Measurements from ENCODE around the gene PKP2.

DNA sequence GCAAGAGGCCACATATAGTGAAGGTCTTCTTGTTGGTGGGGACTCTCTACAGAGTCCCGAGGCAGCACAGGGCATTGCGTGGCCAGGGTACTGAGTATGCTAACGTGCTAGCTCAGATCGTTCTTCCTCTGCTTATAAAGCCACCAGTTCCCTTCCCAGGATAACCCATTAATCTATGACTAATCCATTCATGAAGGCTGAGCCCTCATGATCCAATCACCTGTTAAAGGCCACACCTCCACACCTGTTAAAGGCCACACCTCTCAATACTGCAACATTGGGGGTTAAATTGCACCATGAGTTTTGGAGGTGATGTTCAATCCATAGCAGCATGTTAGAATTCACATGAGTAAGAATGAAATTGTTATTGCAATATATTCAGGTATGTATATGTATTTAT lies 128.1 kb downstream of the PKP2 start:
- TF ChIP-seq RAD21 (IDR thresholded peaks at IDR 0.05; ENCODE audit: low read depth), result no peak
- no peak for TF ChIP-seq CEBPB (IDR thresholded peaks at IDR 0.05)
- TF ChIP-seq NFIC (IDR thresholded peaks at IDR 0.05), result no peak
- no peak for TF ChIP-seq TAF1 (IDR thresholded peaks at IDR 0.05; ENCODE audit: low read depth)
- TF ChIP-seq TEAD4 (IDR thresholded peaks at IDR 0.05), result no peak
- TF ChIP-seq, protein P1, sequence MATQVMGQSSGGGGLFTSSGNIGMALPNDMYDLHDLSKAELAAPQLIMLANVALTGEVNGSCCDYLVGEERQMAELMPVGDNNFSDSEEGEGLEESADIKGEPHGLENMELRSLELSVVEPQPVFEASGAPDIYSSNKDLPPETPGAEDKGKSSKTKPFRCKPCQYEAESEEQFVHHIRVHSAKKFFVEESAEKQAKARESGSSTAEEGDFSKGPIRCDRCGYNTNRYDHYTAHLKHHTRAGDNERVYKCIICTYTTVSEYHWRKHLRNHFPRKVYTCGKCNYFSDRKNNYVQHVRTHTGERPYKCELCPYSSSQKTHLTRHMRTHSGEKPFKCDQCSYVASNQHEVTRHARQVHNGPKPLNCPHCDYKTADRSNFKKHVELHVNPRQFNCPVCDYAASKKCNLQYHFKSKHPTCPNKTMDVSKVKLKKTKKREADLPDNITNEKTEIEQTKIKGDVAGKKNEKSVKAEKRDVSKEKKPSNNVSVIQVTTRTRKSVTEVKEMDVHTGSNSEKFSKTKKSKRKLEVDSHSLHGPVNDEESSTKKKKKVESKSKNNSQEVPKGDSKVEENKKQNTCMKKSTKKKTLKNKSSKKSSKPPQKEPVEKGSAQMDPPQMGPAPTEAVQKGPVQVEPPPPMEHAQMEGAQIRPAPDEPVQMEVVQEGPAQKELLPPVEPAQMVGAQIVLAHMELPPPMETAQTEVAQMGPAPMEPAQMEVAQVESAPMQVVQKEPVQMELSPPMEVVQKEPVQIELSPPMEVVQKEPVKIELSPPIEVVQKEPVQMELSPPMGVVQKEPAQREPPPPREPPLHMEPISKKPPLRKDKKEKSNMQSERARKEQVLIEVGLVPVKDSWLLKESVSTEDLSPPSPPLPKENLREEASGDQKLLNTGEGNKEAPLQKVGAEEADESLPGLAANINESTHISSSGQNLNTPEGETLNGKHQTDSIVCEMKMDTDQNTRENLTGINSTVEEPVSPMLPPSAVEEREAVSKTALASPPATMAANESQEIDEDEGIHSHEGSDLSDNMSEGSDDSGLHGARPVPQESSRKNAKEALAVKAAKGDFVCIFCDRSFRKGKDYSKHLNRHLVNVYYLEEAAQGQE (IDR thresholded peaks at IDR 0.05; ENCODE audit: low read depth), result no peak
- TF ChIP-seq EP300 (IDR thresholded peaks at IDR 0.05; ENCODE audit: borderline replicate concordance), result no peak
- TF ChIP-seq, protein P2, sequence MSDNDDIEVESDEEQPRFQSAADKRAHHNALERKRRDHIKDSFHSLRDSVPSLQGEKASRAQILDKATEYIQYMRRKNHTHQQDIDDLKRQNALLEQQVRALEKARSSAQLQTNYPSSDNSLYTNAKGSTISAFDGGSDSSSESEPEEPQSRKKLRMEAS (IDR thresholded peaks at IDR 0.05), result no peak

All from Ishikawa (cell line).